Loucy (cell line): ENCODE data around the gene PRICKLE2.

Experiments
- H2AFZ ChIP-seq: fragments of 200-600 bp; sonication (generic); 2 replicates; pipeline ENCODE4 v1.6.0; 2016; ENCODE audit warnings: antibody characterized with exemption, mild to moderate bottlenecking, low read length, moderate library complexity
- H3F3A ChIP-seq: fragments of 200-600 bp; 2 replicates; pipeline ENCODE4 v1.6.0; 2016; ENCODE audit warnings: antibody characterized with exemption, low read depth, mild to moderate bottlenecking
- H3K27me3 ChIP-seq: fragments of 200-600 bp; sonication (generic); 2 replicates; pipeline ENCODE4 v1.6.1; 2014; ENCODE audit warnings: low read length, mild to moderate bottlenecking; ENCODE audit not compliant: insufficient read depth, poor library complexity, severe bottlenecking
- H3K36me3 ChIP-seq: fragments of 200-600 bp; sonication (generic); 2 replicates; pipeline ENCODE4 v1.6.1; 2016; ENCODE audit warnings: low read length; ENCODE audit not compliant: insufficient read depth
- H3K4me1 ChIP-seq: fragments of 200-600 bp; sonication (generic); 2 replicates; pipeline ENCODE4 v1.5.1; 2014; ENCODE audit warnings: low read length, mild to moderate bottlenecking; ENCODE audit not compliant: insufficient read depth, poor library complexity, severe bottlenecking
- H3K4me2 ChIP-seq: fragments of 200-600 bp; sonication (generic); 2 replicates; pipeline ENCODE4 v1.6.0; 2014; ENCODE audit warnings: antibody characterized with exemption, low read length, low read depth, mild to moderate bottlenecking; ENCODE audit not compliant: poor library complexity, severe bottlenecking
- H3K4me3 ChIP-seq: fragments of 200-600 bp; sonication (generic); 2 replicates; pipeline ENCODE4 v1.5.1; 2014; ENCODE audit warnings: low read length, mild to moderate bottlenecking, mixed read lengths; ENCODE audit not compliant: poor library complexity, severe bottlenecking
- H3K79me2 ChIP-seq: fragments of 200-600 bp; sonication (generic); 2 replicates; pipeline ENCODE4 v1.6.1; 2014; ENCODE audit warnings: low read length; ENCODE audit not compliant: insufficient read depth
- H3K9ac ChIP-seq: fragments of 200-600 bp; sonication (generic); 2 replicates; pipeline ENCODE4 v1.6.0; 2014; ENCODE audit warnings: mild to moderate bottlenecking, low read depth, low read length, moderate library complexity; ENCODE audit not compliant: poor library complexity, severe bottlenecking
- H3K9me2 ChIP-seq: fragments of 200-600 bp; sonication (generic); replicated peaks from 2 replicates; pipeline ENCODE4 v1.6.1; 2016; ENCODE audit warnings: low read depth, low read length, mixed read lengths
- H3K9me3 ChIP-seq: fragments of 200-600 bp; sonication (generic); 2 replicates; pipeline ENCODE4 v1.6.1; 2014; ENCODE audit warnings: mild to moderate bottlenecking, antibody characterized with exemption, low read length, low read depth; ENCODE audit not compliant: insufficient read depth
- H4K20me1 ChIP-seq: fragments of 200-600 bp; sonication (generic); 2 replicates; pipeline ENCODE4 v1.6.0; 2014; ENCODE audit warnings: antibody characterized with exemption, low read length, mild to moderate bottlenecking; ENCODE audit not compliant: insufficient read depth, poor library complexity, severe bottlenecking
- EZH2phosphoT487 ChIP-seq: fragments of 200-600 bp; IDR thresholded peaks from 2 replicates; pipeline ENCODE4 v1.6.1; 2018; ENCODE audit warnings: antibody characterized with exemption, mild to moderate bottlenecking, moderate library complexity, borderline replicate concordance
- TF ChIP-seq, protein P1 (sequence below): fragments of 200-600 bp; sonication (generic); conservative IDR thresholded peaks from 2 replicates; pipeline ENCODE4 v1.5.1; 2014; ENCODE audit warnings: mild to moderate bottlenecking, antibody characterized with exemption, low read length

Gene PRICKLE2

DNA sequence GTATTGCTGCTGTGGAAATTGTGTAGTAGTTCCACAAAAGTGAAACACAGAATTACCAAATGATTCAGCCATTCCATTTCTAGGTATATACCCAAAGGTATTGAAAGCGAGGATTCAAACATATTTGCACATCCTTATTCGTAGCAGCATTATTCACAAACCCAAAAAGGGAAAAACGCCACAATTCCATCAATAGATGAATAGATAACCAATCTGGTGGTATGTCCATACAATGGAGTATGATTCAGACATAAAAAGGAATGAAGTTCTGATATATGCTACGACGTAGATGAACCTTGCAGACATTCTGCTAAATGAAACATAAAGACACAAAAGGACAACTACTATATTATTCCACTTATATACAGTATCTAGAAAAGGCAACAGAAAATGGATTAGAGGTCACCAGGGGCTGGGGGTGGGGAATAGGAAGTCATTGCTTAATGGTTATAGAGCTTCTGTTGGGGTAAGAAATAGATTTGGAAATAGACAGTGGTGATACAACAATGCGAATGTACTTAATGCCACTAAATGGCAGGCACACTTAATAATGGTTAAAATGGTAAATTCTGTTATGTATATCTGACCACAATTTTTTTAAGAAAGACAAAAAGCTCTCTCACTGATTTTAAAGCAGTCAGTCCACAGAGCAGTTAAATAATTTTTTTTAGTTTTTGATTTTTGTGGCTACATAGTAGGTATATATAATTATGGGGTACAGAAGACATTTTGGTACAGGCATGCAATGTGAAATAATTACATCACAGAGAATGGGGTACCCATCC, 150.2 kb downstream of the PRICKLE2 start:
- no peaks in the 10 kb centered on the region for H3K4me1 ChIP-seq

DNA sequence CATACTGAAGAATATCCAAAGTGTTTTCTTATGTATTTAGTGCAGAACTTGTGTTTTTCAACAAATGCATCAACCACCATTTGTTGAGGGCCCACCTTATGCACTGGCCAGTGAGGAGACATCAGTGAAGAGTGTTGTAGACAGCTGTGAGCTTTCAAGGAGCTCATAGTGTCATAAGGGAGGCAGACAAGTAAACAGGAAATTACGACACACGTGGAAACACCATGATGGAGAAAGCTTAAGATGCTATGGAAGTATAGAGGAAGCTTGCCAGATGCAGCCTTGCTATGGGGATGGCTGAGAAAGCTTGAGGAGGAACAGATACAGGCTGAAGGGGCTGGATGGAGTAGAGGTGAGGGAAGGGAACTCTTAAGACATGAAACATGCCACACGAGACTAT, 151.2 kb downstream of the PRICKLE2 start:
- H3K4me3 ChIP-seq, result no peak overlapping the region
- TF ChIP-seq, protein P1, sequence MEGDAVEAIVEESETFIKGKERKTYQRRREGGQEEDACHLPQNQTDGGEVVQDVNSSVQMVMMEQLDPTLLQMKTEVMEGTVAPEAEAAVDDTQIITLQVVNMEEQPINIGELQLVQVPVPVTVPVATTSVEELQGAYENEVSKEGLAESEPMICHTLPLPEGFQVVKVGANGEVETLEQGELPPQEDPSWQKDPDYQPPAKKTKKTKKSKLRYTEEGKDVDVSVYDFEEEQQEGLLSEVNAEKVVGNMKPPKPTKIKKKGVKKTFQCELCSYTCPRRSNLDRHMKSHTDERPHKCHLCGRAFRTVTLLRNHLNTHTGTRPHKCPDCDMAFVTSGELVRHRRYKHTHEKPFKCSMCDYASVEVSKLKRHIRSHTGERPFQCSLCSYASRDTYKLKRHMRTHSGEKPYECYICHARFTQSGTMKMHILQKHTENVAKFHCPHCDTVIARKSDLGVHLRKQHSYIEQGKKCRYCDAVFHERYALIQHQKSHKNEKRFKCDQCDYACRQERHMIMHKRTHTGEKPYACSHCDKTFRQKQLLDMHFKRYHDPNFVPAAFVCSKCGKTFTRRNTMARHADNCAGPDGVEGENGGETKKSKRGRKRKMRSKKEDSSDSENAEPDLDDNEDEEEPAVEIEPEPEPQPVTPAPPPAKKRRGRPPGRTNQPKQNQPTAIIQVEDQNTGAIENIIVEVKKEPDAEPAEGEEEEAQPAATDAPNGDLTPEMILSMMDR, result no peak
- no peak for TF ChIP-seq EZH2phosphoT487

More for the DNA sequence above, 150.2 kb downstream of the PRICKLE2 start:
- H3K9ac ChIP-seq, result no peak overlapping the region
- TF ChIP-seq, protein P1, result no peak
- TF ChIP-seq EZH2phosphoT487, result no peak
- no peaks in the 10 kb centered on the region for H3K9me3 ChIP-seq
- no peaks in the 10 kb centered on the region for H3K79me2 ChIP-seq
- H3K4me3 ChIP-seq, result no peak overlapping the region
- H3F3A ChIP-seq, result no peaks in the 10 kb centered on the region
- H2AFZ ChIP-seq, result no peak overlapping the region
- no peak overlapping the region for H3K4me2 ChIP-seq
- H4K20me1 ChIP-seq, result no peaks in the 10 kb centered on the region
- H3K9me2 ChIP-seq, result no peaks in the 10 kb centered on the region
- H3K27me3 ChIP-seq, result no peaks in the 10 kb centered on the region
- H3K36me3 ChIP-seq, result no peaks in the 10 kb centered on the region

DNA sequence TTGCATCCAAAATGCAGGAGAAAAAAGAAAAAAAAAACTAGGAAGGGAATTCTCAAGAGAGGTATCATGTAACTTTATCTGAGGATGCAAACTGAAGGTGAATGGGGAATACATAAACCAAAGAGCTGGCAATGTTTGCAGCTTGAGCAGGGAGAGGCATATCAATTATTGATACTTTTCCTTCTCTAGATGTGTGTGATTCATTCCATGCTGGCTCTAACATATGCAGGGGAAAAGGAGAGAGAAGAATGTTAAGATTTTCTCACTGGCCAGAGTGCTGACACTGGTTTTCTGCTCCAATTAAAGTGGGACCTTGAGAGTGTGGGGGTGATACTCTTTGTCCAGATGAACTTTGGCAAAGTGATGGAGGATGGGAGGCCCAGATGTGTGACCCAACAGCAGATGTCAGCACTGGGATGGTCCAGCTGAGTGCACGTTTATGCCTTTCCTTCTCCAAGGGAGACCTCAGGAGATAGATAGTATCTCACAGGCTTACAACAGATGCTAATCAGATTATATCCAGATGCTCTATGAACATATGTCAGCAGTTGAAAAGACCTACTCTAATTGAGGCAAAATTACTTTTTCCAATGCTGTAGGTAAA, 152.0 kb downstream of the PRICKLE2 start:
- no peak overlapping the region for H3K4me3 ChIP-seq
- H4K20me1 ChIP-seq, result no peaks in the 10 kb centered on the region
- no peaks in the 10 kb centered on the region for H3K9me2 ChIP-seq
- TF ChIP-seq EZH2phosphoT487, result no peak
- TF ChIP-seq, protein P1, result no peak
- H3K9ac ChIP-seq, result no peak overlapping the region
- H3K79me2 ChIP-seq, result no peaks in the 10 kb centered on the region
- H3K36me3 ChIP-seq, result no peaks in the 10 kb centered on the region
- no peak overlapping the region for H2AFZ ChIP-seq
- no peak overlapping the region for H3K4me2 ChIP-seq
- no peaks in the 10 kb centered on the region for H3K27me3 ChIP-seq
- H3K9me3 ChIP-seq, result no peaks in the 10 kb centered on the region
- H3K4me1 ChIP-seq, result no peaks in the 10 kb centered on the region
- no peaks in the 10 kb centered on the region for H3F3A ChIP-seq

More for the DNA sequence above, 151.2 kb downstream of the PRICKLE2 start:
- Histone ChIP-seq H2AFZ (no peak overlapping the region), H3K27me3 (no peaks in the 10 kb centered on the region), H3K9me2 (no peaks in the 10 kb centered on the region), H3K36me3 (no peaks in the 10 kb centered on the region), H3K79me2 (no peaks in the 10 kb centered on the region), H3K9ac (no peak overlapping the region), H4K20me1 (no peaks in the 10 kb centered on the region), H3F3A (no peaks in the 10 kb centered on the region), H3K4me1 (no peaks in the 10 kb centered on the region), H3K4me2 (no peak overlapping the region), H3K9me3 (no peaks in the 10 kb centered on the region)
